Dendritic cell treated with granulocyte-macrophage colony-stimulating factor and Interleukin-4, amounts not matched to agents 40 ng/mL and 50 ng/mL, for 4 days (primary cell): Measurements from ENCODE around the gene PRKCA.
"Not testable (repeated sequence)": the region's sequence is repeated elsewhere in the genome, so short reads cannot be mapped to it uniquely, and the experiment has no call there.

Source experiments
- H3K27ac Mint-ChIP-seq: one replicate; pipeline ENCODE4 v1.8.0; 2022; ENCODE audit warnings: mild to moderate bottlenecking, mixed read lengths
- H3K27me3 Mint-ChIP-seq: one replicate; pipeline ENCODE4 v1.8.0; 2022; ENCODE audit warnings: mild to moderate bottlenecking, mixed read lengths
- H3K36me3 Mint-ChIP-seq: one replicate; pipeline ENCODE4 v1.8.0; 2022; ENCODE audit warnings: low read depth, mixed read lengths
- H3K4me1 Mint-ChIP-seq: one replicate; pipeline ENCODE4 v1.8.0; 2022; ENCODE audit warnings: low read depth, mixed read lengths
- H3K4me3 Mint-ChIP-seq: one replicate; pipeline ENCODE4 v1.8.0; 2022; ENCODE audit warnings: mild to moderate bottlenecking, moderate library complexity, mixed read lengths
- H3K9me3 Mint-ChIP-seq: one replicate; pipeline ENCODE4 v1.8.0; 2022; ENCODE audit warnings: mixed read lengths
- intact Hi-C: fragments of 100-400 bp; cut with micrococcal nuclease; formaldehyde crosslinking; loops from one replicate; pipeline ENCODE4 v1.15.0; 2022

The PRKCA gene

DNA sequence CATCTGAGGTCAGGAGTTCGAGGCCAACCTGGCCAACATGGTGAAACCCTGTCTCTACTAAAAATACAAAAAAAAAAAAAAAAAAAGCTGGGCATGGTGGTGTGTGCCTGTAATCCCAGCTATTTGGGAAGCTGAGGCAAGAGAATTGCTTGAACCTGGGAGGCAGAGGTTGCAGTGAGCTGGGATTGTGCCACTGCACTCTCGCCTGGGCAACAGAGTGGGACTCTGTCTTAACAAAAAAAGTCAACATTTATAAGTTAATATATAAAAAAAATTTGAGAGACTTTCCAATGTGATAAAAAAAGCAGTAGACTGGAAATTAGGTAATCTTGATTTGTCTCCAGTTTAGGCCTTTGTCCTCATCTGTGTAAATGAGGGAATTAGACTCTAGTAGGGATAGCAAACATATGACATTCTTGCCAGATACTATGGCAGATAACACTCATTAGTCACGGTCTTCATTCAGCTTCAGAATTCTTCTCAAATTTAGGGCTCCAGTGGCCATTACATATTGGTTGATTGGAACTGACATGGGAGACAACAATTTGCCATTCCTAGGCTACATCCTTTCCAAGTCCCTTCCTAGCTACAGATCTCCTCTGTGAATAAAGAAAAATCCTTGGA lies 22.1 kb downstream of the PRKCA start:
- H3K36me3 Mint-ChIP-seq, H3K4me3 Mint-ChIP-seq, H3K27ac Mint-ChIP-seq, H3K9me3 Mint-ChIP-seq, H3K4me1 Mint-ChIP-seq, intact Hi-C loops, H3K27me3 Mint-ChIP-seq: not testable (repeated sequence)

DNA sequence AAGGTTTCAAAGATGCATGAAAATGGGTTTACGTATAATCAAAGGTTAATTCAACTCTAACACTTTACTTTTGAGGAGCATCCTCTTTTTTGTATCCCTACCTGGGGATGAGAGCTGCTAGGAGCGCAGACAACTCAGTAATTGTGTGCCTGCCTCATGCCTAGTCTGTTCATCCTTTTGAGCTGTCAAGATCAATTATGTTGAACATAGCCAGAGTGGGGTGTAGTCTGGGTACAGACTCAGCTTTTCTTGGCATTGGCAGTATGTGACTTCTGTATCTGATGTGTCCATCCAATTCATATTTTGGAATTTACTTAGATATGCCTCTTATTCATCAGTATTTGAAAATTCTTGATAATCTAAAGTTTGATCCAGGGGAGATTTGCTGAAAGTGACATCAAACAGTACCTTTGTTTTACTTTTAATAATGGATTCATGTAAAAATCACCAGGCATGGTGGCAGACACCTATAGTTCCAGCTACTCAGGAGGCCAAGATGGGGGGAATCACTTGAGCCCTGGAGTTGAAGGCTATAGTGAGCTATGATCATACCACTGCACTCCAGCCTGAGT lies 24.1 kb downstream of the PRKCA start:
- Mint-ChIP-seq H3K36me3 (peaks cover 5% of the 10 kb centered on the region), H3K27ac (no peak overlapping the region), H3K9me3 (peaks cover 5% of the 10 kb centered on the region), H3K4me3 (no peak overlapping the region), H3K27me3 (no peaks in the 10 kb centered on the region), H3K4me1 (no peaks in the 10 kb centered on the region)
- intact Hi-C loops = no loop called here

DNA sequence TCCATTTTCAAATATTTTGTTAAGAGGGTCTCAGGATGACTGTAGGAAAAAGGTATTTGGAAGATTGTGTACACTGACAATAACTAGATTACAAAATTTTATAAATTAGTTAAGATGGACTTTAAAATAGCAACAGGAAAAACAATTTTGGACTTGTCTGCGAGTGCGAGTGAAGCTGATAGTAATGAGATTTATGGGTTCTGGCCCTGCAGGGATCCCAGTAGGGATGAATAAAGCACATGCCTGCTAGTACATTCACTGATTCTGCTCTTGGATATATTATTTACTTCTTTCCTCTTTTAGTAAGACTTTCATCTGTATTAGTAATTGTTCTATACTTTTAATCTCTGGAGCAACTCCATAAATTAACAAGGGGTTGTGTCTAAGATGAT lies 28.2 kb downstream of the PRKCA start:
- H3K4me1 Mint-ChIP-seq = no peaks in the 10 kb centered on the region
- H3K4me3 Mint-ChIP-seq = no peak overlapping the region
- H3K36me3 Mint-ChIP-seq = no peaks in the 10 kb centered on the region
- H3K27me3 Mint-ChIP-seq = no peaks in the 10 kb centered on the region
- no peaks in the 10 kb centered on the region for H3K9me3 Mint-ChIP-seq
- intact Hi-C loops = no loop called here
- H3K27ac Mint-ChIP-seq = no peak overlapping the region

DNA sequence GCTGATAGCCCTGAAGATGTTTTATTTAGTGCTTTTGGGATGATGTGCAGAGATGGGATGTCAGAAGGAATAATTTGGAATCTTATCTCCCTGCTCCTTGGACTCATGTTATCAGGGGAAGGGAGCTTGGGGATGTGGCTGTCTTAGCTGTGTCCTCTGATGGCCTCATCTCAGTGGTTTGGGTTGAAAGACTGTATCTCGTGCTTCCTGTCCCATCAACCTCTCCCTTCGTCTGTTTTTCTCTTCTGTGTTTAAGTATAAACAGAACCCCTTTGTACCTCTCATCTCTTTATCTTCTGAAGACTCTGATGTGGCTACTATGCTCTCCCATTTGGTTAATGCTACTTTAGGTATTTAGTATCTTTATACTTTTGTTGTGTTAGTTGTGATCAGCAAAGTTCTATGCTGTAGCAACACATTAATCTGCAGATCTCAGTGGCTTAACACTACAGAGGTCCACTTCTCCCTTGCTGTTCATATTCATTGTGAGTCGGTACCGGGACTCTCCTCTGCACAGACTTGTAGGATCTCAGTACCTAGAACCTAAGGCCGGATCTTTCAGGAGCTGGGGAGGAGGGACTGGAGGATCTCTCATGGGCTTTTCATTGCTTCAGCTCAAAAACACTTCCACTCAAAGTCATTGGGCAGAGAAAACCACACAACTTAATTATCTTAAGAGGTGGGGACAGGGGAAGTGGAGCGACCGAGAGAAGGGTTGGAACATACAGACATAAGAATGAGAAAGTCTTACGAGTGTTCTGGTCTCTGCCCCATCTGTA lies 28.8 kb downstream of the PRKCA start:
- H3K36me3 Mint-ChIP-seq = no peaks in the 10 kb centered on the region
- H3K4me3 Mint-ChIP-seq = no peak overlapping the region
- H3K27ac Mint-ChIP-seq = no peak overlapping the region
- H3K9me3 Mint-ChIP-seq = no peaks in the 10 kb centered on the region
- H3K4me1 Mint-ChIP-seq = no peaks in the 10 kb centered on the region
- no peaks in the 10 kb centered on the region for H3K27me3 Mint-ChIP-seq
- intact Hi-C loops = no loop called here

DNA sequence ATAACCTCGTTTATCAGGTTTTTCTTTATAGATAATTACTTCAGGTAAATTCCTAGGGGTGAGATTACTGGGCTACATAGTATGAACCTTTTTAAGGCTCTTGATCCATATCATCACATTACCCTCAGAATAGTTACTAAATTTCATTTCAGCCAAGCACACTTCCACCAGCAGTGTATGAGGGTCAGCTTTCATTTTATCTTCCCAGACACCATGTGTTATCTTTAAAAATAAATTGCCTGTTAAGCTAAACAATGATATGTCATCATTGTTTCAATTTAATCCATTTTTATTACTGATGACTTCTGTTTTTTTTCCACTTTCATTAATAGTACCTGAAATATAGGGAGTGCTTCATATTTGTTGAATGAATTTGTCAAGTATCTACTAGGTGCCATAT lies 33.4 kb downstream of the PRKCA start:
- no peaks in the 10 kb centered on the region for H3K9me3 Mint-ChIP-seq
- H3K36me3 Mint-ChIP-seq = no peaks in the 10 kb centered on the region
- intact Hi-C loops = no loop called here
- no peaks in the 10 kb centered on the region for H3K4me1 Mint-ChIP-seq
- H3K27me3 Mint-ChIP-seq = no peaks in the 10 kb centered on the region
- H3K27ac Mint-ChIP-seq = no peak overlapping the region
- H3K4me3 Mint-ChIP-seq = no peak overlapping the region

DNA sequence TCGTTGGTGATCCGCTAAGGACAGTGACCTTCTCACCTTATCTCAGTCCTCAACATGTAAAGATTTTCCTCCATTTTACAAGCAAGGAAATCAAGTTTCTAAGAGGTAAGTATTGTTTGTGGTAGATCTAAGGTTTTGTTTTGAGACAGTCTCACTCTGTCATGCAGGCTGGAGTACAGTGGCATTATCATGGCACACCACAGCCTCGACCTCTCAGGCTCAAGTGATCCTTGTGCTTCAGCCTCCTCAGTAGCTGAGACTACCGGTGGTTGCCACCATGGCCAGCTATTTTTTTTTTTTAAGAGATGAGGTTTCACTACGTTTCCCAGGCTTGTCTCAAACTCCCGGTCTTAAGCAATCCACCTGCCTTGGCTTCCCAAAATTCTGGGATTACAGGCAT lies 34.9 kb downstream of the PRKCA start:
- H3K4me1 Mint-ChIP-seq = no peaks in the 10 kb centered on the region
- intact Hi-C loops = no loop called here
- H3K27ac Mint-ChIP-seq = no peak overlapping the region
- no peaks in the 10 kb centered on the region for H3K9me3 Mint-ChIP-seq
- no peaks in the 10 kb centered on the region for H3K27me3 Mint-ChIP-seq
- no peaks in the 10 kb centered on the region for H3K36me3 Mint-ChIP-seq
- no peak overlapping the region for H3K4me3 Mint-ChIP-seq

DNA sequence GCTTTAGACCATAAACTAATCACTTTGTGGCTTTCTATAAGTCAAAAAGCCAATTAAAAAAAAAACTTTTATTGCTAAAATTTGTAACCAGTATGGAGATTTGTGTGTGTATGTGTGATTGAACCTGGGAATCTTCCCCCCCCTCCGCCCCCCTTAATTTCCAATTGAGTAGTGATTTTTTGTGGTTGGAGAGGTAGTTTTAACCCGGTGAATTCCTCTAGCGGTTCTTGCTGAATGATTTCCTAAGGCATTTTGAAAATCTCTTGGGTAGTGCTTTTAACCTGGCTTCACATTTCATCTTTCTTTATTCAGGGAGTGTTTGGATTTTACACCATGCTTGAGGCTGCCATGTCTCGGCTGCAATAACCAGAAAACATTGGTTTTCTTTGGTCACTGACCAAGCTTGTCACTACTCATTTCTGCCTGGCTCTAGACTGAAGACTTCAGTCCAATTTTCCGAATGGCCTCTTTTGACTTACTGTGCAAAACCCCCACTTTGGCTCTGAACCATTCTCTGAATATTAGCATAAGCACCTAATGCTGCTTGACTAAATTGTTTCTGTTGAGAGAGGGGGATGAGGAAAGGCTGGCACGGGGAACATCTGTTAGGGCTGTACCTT lies 35.6 kb downstream of the PRKCA start:
- H3K27me3 Mint-ChIP-seq = no peaks in the 10 kb centered on the region
- no peaks in the 10 kb centered on the region for H3K36me3 Mint-ChIP-seq
- intact Hi-C loops = no loop called here
- H3K4me1 Mint-ChIP-seq = no peaks in the 10 kb centered on the region
- no peaks in the 10 kb centered on the region for H3K9me3 Mint-ChIP-seq
- H3K27ac Mint-ChIP-seq = no peak overlapping the region
- no peak overlapping the region for H3K4me3 Mint-ChIP-seq

DNA sequence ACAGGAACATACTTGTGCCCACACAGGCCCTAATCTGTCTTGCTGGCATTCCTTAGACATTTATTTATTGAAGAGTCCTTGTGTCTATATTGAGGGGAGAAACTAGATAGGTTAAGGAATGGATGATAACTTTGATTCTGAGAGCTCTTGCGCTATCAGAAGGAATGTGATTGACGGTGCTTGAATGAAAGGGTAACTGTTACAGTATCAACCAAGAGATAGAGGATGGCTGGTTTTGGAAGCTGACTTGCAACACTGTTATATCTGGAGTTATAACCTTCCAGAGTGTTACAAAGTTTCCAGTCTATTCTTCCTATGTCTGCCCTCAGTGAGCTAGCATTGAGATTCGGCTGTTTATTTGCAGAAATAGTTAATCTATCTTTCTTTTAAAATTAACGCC lies 36.5 kb downstream of the PRKCA start:
- Mint-ChIP-seq H3K9me3 (no peaks in the 10 kb centered on the region), H3K27me3 (no peaks in the 10 kb centered on the region), H3K36me3 (no peaks in the 10 kb centered on the region), H3K4me3 (no peak overlapping the region), H3K27ac (no peak overlapping the region), H3K4me1 (peaks cover 7% of the 10 kb centered on the region)
- intact Hi-C loops = no loop called here

DNA sequence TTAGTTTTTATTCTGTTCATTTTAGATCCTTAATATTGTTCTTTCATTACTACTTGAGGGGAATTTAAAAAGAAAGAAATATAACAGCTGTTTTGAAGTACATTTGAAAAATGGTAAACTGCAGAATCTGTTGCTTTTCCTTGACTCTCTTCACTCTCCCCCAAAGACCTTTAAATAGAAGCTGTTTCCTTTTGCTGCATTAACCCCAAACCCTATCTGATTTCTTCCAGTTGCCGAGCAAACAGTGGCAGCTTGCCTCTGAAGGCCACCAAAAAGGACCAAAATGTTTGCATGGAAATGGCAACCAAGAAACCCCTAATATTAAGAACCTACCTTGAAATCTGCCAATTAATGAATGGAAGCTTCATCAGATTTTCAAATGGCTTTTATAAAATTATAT lies 37.1 kb downstream of the PRKCA start:
- no peak overlapping the region for H3K27ac Mint-ChIP-seq
- H3K36me3 Mint-ChIP-seq = no peaks in the 10 kb centered on the region
- intact Hi-C loops = no loop called here
- no peak overlapping the region for H3K4me3 Mint-ChIP-seq
- no peaks in the 10 kb centered on the region for H3K27me3 Mint-ChIP-seq
- H3K4me1 Mint-ChIP-seq = peaks cover 7% of the 10 kb centered on the region
- H3K9me3 Mint-ChIP-seq = no peaks in the 10 kb centered on the region

DNA sequence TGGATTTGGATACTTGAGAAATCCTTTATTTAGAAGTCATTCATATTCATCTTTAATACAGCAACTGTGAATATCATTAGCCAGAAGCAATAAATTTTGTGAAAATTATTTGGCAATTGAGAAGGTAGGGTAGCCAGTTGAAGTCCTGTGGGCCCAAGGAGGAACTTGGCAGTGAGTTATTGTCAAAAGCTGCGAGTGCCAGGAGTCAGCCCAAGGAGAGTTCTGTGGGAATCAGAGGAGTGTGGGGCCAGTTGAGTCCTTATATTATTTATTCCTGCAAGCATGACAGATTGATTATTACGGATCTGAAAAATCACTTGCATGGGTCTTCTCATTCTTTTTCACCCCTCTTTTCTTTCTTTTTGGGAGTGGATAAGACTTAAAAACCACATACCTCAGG lies 38.3 kb downstream of the PRKCA start:
- intact Hi-C loops = no loop called here
- Mint-ChIP-seq H3K36me3 (no peaks in the 10 kb centered on the region), H3K4me3 (no peak overlapping the region), H3K27ac (no peak overlapping the region), H3K4me1 (peaks cover 7% of the 10 kb centered on the region), H3K27me3 (no peaks in the 10 kb centered on the region), H3K9me3 (no peaks in the 10 kb centered on the region)

DNA sequence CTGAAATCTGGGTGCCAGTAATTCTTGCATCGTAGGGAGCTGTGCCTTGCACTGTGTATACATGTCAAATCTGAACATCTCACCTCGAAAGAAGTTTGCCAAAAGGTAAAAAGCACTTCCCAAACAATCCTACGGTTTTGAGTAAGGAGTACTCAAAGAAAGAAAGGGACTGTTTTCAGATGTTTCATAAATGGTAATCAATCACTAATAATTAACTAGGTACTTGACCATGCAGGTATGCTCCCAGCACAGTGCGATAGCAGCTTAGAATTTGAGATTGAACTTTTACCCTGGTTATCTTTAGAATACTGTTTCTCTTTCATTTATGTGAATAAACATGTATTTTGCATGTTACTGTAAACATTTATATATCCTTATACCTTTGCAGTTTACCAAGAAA lies 39.0 kb downstream of the PRKCA start:
- no peaks in the 10 kb centered on the region for H3K27me3 Mint-ChIP-seq
- H3K9me3 Mint-ChIP-seq = no peaks in the 10 kb centered on the region
- intact Hi-C loops = no loop called here
- H3K36me3 Mint-ChIP-seq = no peaks in the 10 kb centered on the region
- no peak overlapping the region for H3K4me3 Mint-ChIP-seq
- H3K27ac Mint-ChIP-seq = no peak overlapping the region
- peaks cover 7% of the 10 kb centered on the region for H3K4me1 Mint-ChIP-seq

DNA sequence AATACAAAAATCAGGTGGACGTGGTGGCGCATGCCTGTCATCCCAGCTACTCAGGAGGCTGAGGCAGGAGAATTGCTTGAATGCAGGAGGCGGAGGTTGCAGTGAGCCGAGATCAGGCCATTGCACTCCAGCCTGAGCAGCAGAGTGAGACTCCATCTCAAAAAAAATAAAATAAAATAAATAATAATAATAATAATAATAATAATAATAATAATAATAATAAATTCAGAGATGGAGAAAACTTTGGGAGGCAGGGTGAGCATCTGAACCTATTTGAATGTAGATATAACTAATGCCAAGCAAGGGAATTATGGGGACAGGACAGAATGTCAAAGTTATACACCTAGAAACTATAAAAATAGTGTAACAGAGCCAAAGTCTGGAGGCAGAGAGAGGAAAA lies 39.9 kb downstream of the PRKCA start:
- H3K9me3 Mint-ChIP-seq, H3K27ac Mint-ChIP-seq, intact Hi-C loops, H3K4me3 Mint-ChIP-seq, H3K36me3 Mint-ChIP-seq, H3K27me3 Mint-ChIP-seq, H3K4me1 Mint-ChIP-seq: not testable (repeated sequence)

DNA sequence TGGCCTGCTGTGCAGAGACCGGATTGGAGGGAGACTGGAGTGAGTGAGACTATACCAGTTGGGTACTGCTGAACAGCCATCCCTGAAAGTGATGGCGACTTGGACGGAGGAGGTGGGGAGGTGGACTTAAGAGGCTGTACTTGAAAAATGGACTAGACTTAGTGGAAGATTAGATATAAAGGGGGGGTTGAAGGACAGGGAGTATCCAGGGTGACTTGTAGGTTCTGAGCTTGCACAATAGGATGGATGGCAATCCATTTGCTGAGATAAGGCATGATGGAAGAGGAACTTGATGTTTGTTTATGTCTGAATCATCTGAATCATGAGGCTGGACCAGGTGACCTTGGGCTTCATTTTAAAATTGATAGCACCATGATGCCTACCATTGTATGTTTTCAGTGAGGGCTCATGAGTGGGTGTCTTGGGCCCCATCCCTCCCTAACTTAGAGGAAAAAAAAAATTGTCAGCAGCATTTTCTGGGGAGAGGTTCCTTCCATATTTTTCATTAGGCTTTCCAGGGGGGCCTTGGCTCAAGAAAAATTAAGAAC lies 41.2 kb downstream of the PRKCA start:
- H3K36me3 Mint-ChIP-seq = no peaks in the 10 kb centered on the region
- H3K9me3 Mint-ChIP-seq = no peaks in the 10 kb centered on the region
- intact Hi-C loops = no loop called here
- H3K27ac Mint-ChIP-seq = no peak overlapping the region
- no peaks in the 10 kb centered on the region for H3K27me3 Mint-ChIP-seq
- H3K4me3 Mint-ChIP-seq = no peak overlapping the region
- H3K4me1 Mint-ChIP-seq = peaks cover 12% of the 10 kb centered on the region

DNA sequence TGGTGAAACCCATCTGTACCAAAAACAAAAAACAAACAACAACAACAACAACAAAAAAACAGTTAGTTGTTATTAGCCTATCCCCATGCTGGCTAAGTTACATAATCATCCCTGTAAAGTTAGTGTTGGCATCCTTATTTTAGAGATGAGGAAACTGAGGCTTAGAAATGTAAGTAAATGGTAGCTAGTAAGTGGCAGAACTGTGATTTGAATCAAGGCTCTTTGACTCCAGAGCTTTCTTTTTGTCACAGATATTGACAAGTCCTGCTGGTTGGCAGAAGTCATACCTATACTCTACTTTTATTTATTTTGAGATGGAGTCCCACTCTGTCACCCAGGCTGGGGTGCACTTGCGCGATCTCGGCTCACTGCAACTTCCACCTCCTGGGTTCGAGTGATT lies 42.1 kb downstream of the PRKCA start:
- H3K27ac Mint-ChIP-seq = no peak overlapping the region
- no peaks in the 10 kb centered on the region for H3K27me3 Mint-ChIP-seq
- peaks cover 14% of the 10 kb centered on the region for H3K4me1 Mint-ChIP-seq
- H3K4me3 Mint-ChIP-seq = no peak overlapping the region
- intact Hi-C loops = no loop called here
- H3K9me3 Mint-ChIP-seq = no peaks in the 10 kb centered on the region
- H3K36me3 Mint-ChIP-seq = no peaks in the 10 kb centered on the region
